Measurements from ENCODE around the gene WDR88. TPM values are rescaled to one million over a fixed set of nuclear protein-coding genes. Genes with fewer than 3 reads are reported as not detected.
"Not testable (repeated sequence)": the region's sequence is repeated elsewhere in the genome, so short reads cannot be mapped to it uniquely, and the experiment has no call there.

The WDR88 gene
- total RNA-seq, 1 experiment from 2014 or later: 0.28 TPM

- no peak for TF ChIP-seq ZBTB21 (CRISPR knock-in tag; IDR thresholded peaks at IDR 0.05; ENCODE audit: borderline replicate concordance)
Observed at GRCh38 chr19:33159893-33160292, 28.0 kb downstream of the WDR88 start (continued).

- no peak overlapping the region for H3K27ac Mint-ChIP-seq
- peaks cover 5% of the 10 kb centered on the region for H3K36me3 Mint-ChIP-seq
- no peak for DNase-seq (ENCODE audit: low spot score)
- no peaks in the 10 kb centered on the region for H3K27me3 Mint-ChIP-seq (ENCODE audit: low read depth)
- POLR2A ChIA-PET: no interaction called here
- H3K4me3 Mint-ChIP-seq: no peak overlapping the region
- no peak for ATAC-seq
- CTCF ChIA-PET: interaction anchor here (1.4 to 1.5 kb wide), 2 partner anchors 14 to 15 kb away, joined by 3 to 4 read pairs; no protein-coding TSS in a partner anchor
- no peak for TF ChIP-seq ZNF416 (CRISPR knock-in tag; IDR thresholded peaks at IDR 0.05)
- no peak for TF ChIP-seq E2F5 (CRISPR knock-in tag; IDR thresholded peaks at IDR 0.05)
- no peak for TF ChIP-seq MLX (CRISPR knock-in tag; IDR thresholded peaks at IDR 0.05)
- TF ChIP-seq IRF1 (CRISPR knock-in tag; IDR thresholded peaks at IDR 0.05): no peak
- TF ChIP-seq SMAD3 (CRISPR knock-in tag; IDR thresholded peaks at IDR 0.05; ENCODE audit: borderline replicate concordance): no peak
- TF ChIP-seq RORB (CRISPR knock-in tag; IDR thresholded peaks at IDR 0.05): no peak
- TF ChIP-seq AR (CRISPR knock-in tag; IDR thresholded peaks at IDR 0.05): no peak
- TF ChIP-seq EMX1 (CRISPR knock-in tag; IDR thresholded peaks at IDR 0.05): no peak
- no peak for TF ChIP-seq NFE2L1 (CRISPR knock-in tag; IDR thresholded peaks at IDR 0.05)
- TF ChIP-seq MXD4 (CRISPR knock-in tag; IDR thresholded peaks at IDR 0.05; ENCODE audit: borderline replicate concordance): no peak
- TF ChIP-seq ZNF423 (CRISPR knock-in tag; IDR thresholded peaks at IDR 0.05): no peak
- TF ChIP-seq NR1H2 (CRISPR knock-in tag; IDR thresholded peaks at IDR 0.05): no peak
- peaks cover 21% of the 10 kb centered on the region for H3K9me3 Mint-ChIP-seq
- no peaks in the 10 kb centered on the region for H3K4me1 Mint-ChIP-seq
Observed at GRCh38 chr19:33161201-33161600, 29.3 kb downstream of the WDR88 start.

GRCh38 chr19:33163481-33163880 is 31.6 kb downstream of the WDR88 start:
- Mint-ChIP-seq H3K36me3 (peaks cover 13% of the 10 kb centered on the region), H3K4me3 (no peak overlapping the region), H3K27ac (no peak overlapping the region), H3K4me1 (no peaks in the 10 kb centered on the region), H3K27me3 (ENCODE audit: low read depth) (peaks cover 6% of the 10 kb centered on the region; the same call in 1 of the 2 replicates), H3K9me3 (peaks cover 35% of the 10 kb centered on the region)
- ChIA-PET POLR2A (no interaction called here), CTCF (interaction anchor here (0.8 to 1.3 kb wide), 3 partner anchors 14 to 20 kb away, joined by 3 to 8 read pairs (median 3); no protein-coding TSS in a partner anchor)
- ATAC-seq (no peak), DNase-seq (ENCODE audit: low spot score) (no peak)
- TF ChIP-seq ZNF396 (CRISPR knock-in tag; IDR thresholded peaks at IDR 0.05; ENCODE audit: borderline replicate concordance): no peak
- no peak for TF ChIP-seq AFF4 (CRISPR knock-in tag; IDR thresholded peaks at IDR 0.05; ENCODE audit: borderline replicate concordance)

- DNase-seq (ENCODE audit: low spot score); ATAC-seq; POLR2A ChIA-PET; H3K4me1 Mint-ChIP-seq; H3K27ac Mint-ChIP-seq; H3K4me3 Mint-ChIP-seq; H3K27me3 Mint-ChIP-seq (ENCODE audit: low read depth): not testable (repeated sequence)
- H3K36me3 Mint-ChIP-seq: peaks cover 18% of the 10 kb centered on the region
- peaks cover 35% of the 10 kb centered on the region for H3K9me3 Mint-ChIP-seq
- CTCF ChIA-PET: interaction anchor here (0.7 to 2.4 kb wide), 3 partner anchors 11 to 308 kb away, joined by 4 to 15 read pairs (median 10); no protein-coding TSS in a partner anchor
Observed at GRCh38 chr19:33166037-33166436, 34.1 kb downstream of the WDR88 start.

Measured in WTC11 (cell line).